Mesenchymal stem cell (in vitro differentiated cells and primary cell): Measurements from ENCODE around the gene GIPC3.
A peak's percentile ranks its signal among the peaks of the same experiment; 100 is the strongest.

ENCODE experiments used
- DNase-seq: peaks from one replicate; pipeline ENCODE4 v3.0.0-alpha.2; 2013
- H2AFZ ChIP-seq: one replicate; pipeline ENCODE4 v1.6.1; 2013; ENCODE audit warnings: low read depth, mild to moderate bottlenecking, control low read depth, inconsistent platforms, low read length, moderate library complexity
- H2AK5ac ChIP-seq: 2 replicates; pipeline ENCODE4 v1.6.1; 2013; ENCODE audit warnings: low read length, moderate library complexity, mild to moderate bottlenecking, inconsistent platforms; ENCODE audit not compliant: severe bottlenecking
- H2BK120ac ChIP-seq: one replicate; pipeline ENCODE4 v1.6.1; 2013; ENCODE audit warnings: low read depth, mild to moderate bottlenecking, inconsistent platforms, low read length, moderate library complexity
- H2BK12ac ChIP-seq, 2 experiments: one replicate each; pipeline ENCODE4 v1.6.1; 2013; ENCODE audit warnings: inconsistent platforms in 2 of 2, low read length in 2 of 2, mild to moderate bottlenecking in 2 of 2, moderate library complexity in 2 of 2, control low read depth in 1 of 2
- H2BK15ac ChIP-seq: one replicate; pipeline ENCODE4 v1.6.1; 2013; ENCODE audit warnings: mild to moderate bottlenecking, low read depth, inconsistent platforms; ENCODE audit not compliant: poor library complexity, severe bottlenecking
- H2BK5ac ChIP-seq: 2 replicates; pipeline ENCODE4 v1.6.1; 2013; ENCODE audit warnings: low read depth, mild to moderate bottlenecking, low read length, control low read depth, inconsistent platforms; ENCODE audit not compliant: poor library complexity, severe bottlenecking
- H3K14ac ChIP-seq, 2 experiments: one replicate each; pipeline ENCODE4 v1.6.1; 2013; ENCODE audit warnings: inconsistent platforms in 2 of 2, low read length in 2 of 2, control low read depth in 1 of 2, mild to moderate bottlenecking in 1 of 2, moderate library complexity in 1 of 2
- H3K18ac ChIP-seq, 2 experiments: one replicate each; pipeline ENCODE4 v1.6.1; 2013; ENCODE audit warnings: inconsistent platforms in 2 of 2, low read length in 2 of 2, control low read depth in 1 of 2, low read depth in 1 of 2, mild to moderate bottlenecking in 1 of 2
- H3K23ac ChIP-seq, 2 experiments: one replicate each; pipeline ENCODE4 v1.6.1; 2013; ENCODE audit warnings: inconsistent platforms in 2 of 2, low read length in 2 of 2, mild to moderate bottlenecking in 2 of 2, moderate library complexity in 2 of 2, control low read depth in 1 of 2
- H3K27ac ChIP-seq: 2 replicates; pipeline ENCODE4 v1.5.1; 2013; ENCODE audit warnings: mild to moderate bottlenecking, moderate library complexity, low read length, control low read depth, inconsistent platforms; ENCODE audit not compliant: poor library complexity, severe bottlenecking
- H3K27me3 ChIP-seq, 2 experiments: 2 replicates each; pipeline versions ENCODE4 v1.6.1 to v1.7.0; 2013; ENCODE audit warnings: low read length in 2 of 2, mild to moderate bottlenecking in 2 of 2, moderate library complexity in 2 of 2, control low read depth in 1 of 2, inconsistent platforms in 1 of 2; ENCODE audit not compliant: control insufficient read depth in 1 of 2, insufficient read depth in 1 of 2
- H3K36me3 ChIP-seq, 2 experiments: 2 replicates each; pipeline versions ENCODE4 v1.6.1 to v1.7.0; 2013; ENCODE audit warnings: low read length in 2 of 2, control low read depth in 1 of 2, inconsistent platforms in 1 of 2, low read depth in 1 of 2, mild to moderate bottlenecking in 1 of 2; ENCODE audit not compliant: insufficient read depth in 2 of 2, control insufficient read depth in 1 of 2
- H3K4ac ChIP-seq, 2 experiments: one replicate each; pipeline ENCODE4 v1.6.1; 2013; ENCODE audit warnings: inconsistent platforms in 2 of 2, low read length in 2 of 2, mild to moderate bottlenecking in 2 of 2, moderate library complexity in 2 of 2, control low read depth in 1 of 2, low read depth in 1 of 2
- H3K4me1 ChIP-seq: 2 replicates; pipeline ENCODE4 v1.6.1; 2013; ENCODE audit warnings: low read depth, low read length, control low read depth; ENCODE audit not compliant: control insufficient read depth, insufficient read depth
- H3K4me2 ChIP-seq: 2 replicates; pipeline ENCODE4 v1.6.1; 2013; ENCODE audit warnings: low read length, mild to moderate bottlenecking, inconsistent platforms; ENCODE audit not compliant: poor library complexity, severe bottlenecking
- H3K4me3 ChIP-seq, 2 experiments: 2 replicates each; pipeline versions ENCODE4 v1.5.1 to v1.7.0; 2013; ENCODE audit warnings: low read length in 2 of 2, mild to moderate bottlenecking in 2 of 2, control low read depth in 1 of 2, low read depth in 1 of 2; ENCODE audit not compliant: insufficient read depth in 1 of 2
- H3K79me1 ChIP-seq: replicated peaks from 2 replicates; pipeline ENCODE4 v1.6.1; 2013; ENCODE audit warnings: mild to moderate bottlenecking, control low read depth, low read length, inconsistent platforms; ENCODE audit not compliant: poor library complexity, severe bottlenecking
- H3K9ac ChIP-seq: 2 replicates; pipeline ENCODE4 v1.7.0; 2013; ENCODE audit warnings: mild to moderate bottlenecking, low read length, moderate library complexity
- H3K9me3 ChIP-seq: 2 replicates; pipeline ENCODE4 v1.7.0; 2013; ENCODE audit warnings: mild to moderate bottlenecking, low read length; ENCODE audit not compliant: control insufficient read depth
- H4K8ac ChIP-seq: one replicate; pipeline ENCODE4 v1.6.1; 2013; ENCODE audit warnings: inconsistent platforms, mild to moderate bottlenecking, low read length, moderate library complexity
- H4K91ac ChIP-seq: one replicate; pipeline ENCODE4 v1.6.1; 2013; ENCODE audit warnings: mild to moderate bottlenecking, low read length, inconsistent platforms
- WGBS: methylation state at CpG from one replicate; pipeline ENCODE4 v1.1.7; 2013; ENCODE audit warnings: mixed read lengths; 5-methylcytosine and 5-hydroxymethylcytosine counted together

The GIPC3 gene

DNA sequence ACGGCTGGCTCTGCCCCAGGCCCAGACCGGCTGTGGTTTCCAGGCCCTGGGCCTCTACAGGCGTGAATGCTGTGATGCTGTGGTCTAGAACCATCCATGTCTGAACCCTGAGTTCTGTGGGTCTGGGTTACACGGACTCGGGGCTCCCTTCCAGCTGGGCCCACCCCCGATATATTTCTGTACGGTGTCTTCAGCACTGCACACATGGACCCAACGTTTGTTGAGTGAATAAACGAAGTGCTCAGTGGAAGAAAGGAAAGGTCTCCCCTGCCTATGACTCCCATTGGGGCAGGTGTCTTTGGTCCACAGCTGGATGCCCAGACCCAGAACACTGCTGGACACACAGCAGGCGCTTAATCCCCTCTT lies 39.6 kb upstream of the GIPC3 start:
- no peak for DNase-seq
- H3K23ac ChIP-seq: no peak overlapping the region
- no peak overlapping the region for H3K9ac ChIP-seq
- H3K4me2 ChIP-seq: no peak overlapping the region
- no peak overlapping the region for H4K8ac ChIP-seq
- H3K18ac ChIP-seq: no peak overlapping the region
- H3K4ac ChIP-seq: no peak overlapping the region
- no peak overlapping the region for H3K14ac ChIP-seq
- H3K27me3 ChIP-seq: no peaks in the 10 kb centered on the region
- WGBS: 87% methylated on average over 10 of the region's 10 CpGs
- no peak overlapping the region for H2BK15ac ChIP-seq
- no peak overlapping the region for H2AK5ac ChIP-seq
- H2BK5ac ChIP-seq: no peak overlapping the region
- H3K36me3 ChIP-seq: peaks cover 27 to 76% of the 10 kb centered on the region in 2 experiments
- no peak overlapping the region for H3K27ac ChIP-seq
- H3K4me3 ChIP-seq: no peak overlapping the region
- peaks cover 11% of the 10 kb centered on the region for H3K4me1 ChIP-seq
- H4K91ac ChIP-seq: no peak overlapping the region
- H3K9me3 ChIP-seq: no peaks in the 10 kb centered on the region
- no peak overlapping the region for H2BK12ac ChIP-seq
- no peak overlapping the region for H2BK120ac ChIP-seq
- no peak overlapping the region for H2AFZ ChIP-seq
- H3K79me1 ChIP-seq: peaks cover 25% of the 10 kb centered on the region

DNA sequence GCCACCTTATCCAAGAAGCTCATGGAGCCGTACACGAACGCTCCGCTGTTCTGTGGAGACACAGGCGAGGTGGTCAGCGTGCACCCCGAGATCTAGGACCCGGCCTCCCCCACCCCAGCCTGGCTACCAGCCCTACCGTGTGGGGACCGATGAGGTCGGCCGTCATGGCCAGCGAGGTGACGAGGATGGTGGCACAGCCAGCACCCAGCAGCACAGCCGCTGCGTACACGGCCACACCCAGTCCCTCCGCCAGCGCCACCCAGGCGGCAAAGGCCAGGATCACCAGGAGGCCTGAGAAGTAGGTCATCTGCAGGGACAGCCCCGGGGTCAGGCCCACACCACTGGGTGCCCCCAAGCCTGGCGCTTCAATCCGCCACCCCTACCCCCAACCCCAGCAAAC lies 39.2 kb upstream of the GIPC3 start:
- H3K27me3 ChIP-seq: no peaks in the 10 kb centered on the region
- H3K9ac ChIP-seq: no peak overlapping the region
- no peak overlapping the region for H2AK5ac ChIP-seq
- no peak overlapping the region for H2BK12ac ChIP-seq
- H3K14ac ChIP-seq: no peak overlapping the region
- H3K18ac ChIP-seq: no peak overlapping the region
- H3K9me3 ChIP-seq: no peaks in the 10 kb centered on the region
- peaks cover 13% of the 10 kb centered on the region for H3K4me1 ChIP-seq
- peaks cover 25% of the 10 kb centered on the region for H3K79me1 ChIP-seq
- no peak overlapping the region for H3K4me2 ChIP-seq
- WGBS: 97% methylated on average over 23 of the region's 23 CpGs
- no peak overlapping the region for H2BK120ac ChIP-seq
- H3K23ac ChIP-seq: no peak overlapping the region
- no peak overlapping the region for H4K8ac ChIP-seq
- H3K4me3 ChIP-seq: no peak overlapping the region
- peak overlapping the region; percentile 78 for H4K91ac ChIP-seq
- DNase-seq: no peak
- peaks cover 27 to 80% of the 10 kb centered on the region in 2 experiments for H3K36me3 ChIP-seq
- H2BK15ac ChIP-seq: no peak overlapping the region
- H2BK5ac ChIP-seq: no peak overlapping the region
- H3K4ac ChIP-seq: no peak overlapping the region
- H3K27ac ChIP-seq: no peak overlapping the region
- no peak overlapping the region for H2AFZ ChIP-seq

DNA sequence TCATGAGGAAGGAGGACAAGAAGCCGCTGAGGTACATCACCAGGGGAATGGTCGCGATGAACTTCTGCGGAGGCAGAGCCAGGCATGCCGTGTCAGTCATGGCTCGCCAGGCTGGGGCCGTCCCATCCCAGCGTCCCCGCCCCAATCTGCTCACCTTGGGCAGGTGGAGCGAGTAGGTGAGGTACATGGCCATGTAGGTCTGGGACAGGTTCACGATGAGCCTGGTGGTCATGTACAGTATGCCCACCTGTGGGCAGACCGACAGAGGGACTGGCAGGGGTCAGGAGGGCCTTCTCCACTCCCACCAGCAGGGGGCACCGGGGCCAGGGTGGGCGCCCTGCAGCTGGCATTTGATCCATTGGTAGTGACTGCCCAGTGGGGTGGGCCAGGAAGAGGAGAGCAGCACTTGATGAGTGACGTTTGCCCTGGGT lies 38.0 kb upstream of the GIPC3 start:
- no peak overlapping the region for H3K9ac ChIP-seq
- H4K8ac ChIP-seq: no peak overlapping the region
- H2BK120ac ChIP-seq: no peak overlapping the region
- H3K79me1 ChIP-seq: peaks cover 27% of the 10 kb centered on the region
- WGBS: 94% methylated on average over 15 of the region's 15 CpGs
- no peak overlapping the region for H2BK15ac ChIP-seq
- no peak overlapping the region for H3K23ac ChIP-seq
- no peak overlapping the region for H3K4me2 ChIP-seq
- H2AK5ac ChIP-seq: no peak overlapping the region
- H2BK5ac ChIP-seq: no peak overlapping the region
- H2AFZ ChIP-seq: no peak overlapping the region
- peaks cover 27 to 89% of the 10 kb centered on the region in 2 experiments for H3K36me3 ChIP-seq
- H3K27me3 ChIP-seq: no peaks in the 10 kb centered on the region
- DNase-seq: no peak
- H3K27ac ChIP-seq: no peak overlapping the region
- no peak overlapping the region for H3K4ac ChIP-seq
- H3K4me1 ChIP-seq: peaks cover 18% of the 10 kb centered on the region
- H3K9me3 ChIP-seq: no peaks in the 10 kb centered on the region
- H2BK12ac ChIP-seq: no peak overlapping the region
- no peak overlapping the region for H4K91ac ChIP-seq
- H3K18ac ChIP-seq: no peak overlapping the region
- peak overlapping the region in 1 of 2 experiments; percentile 0 for H3K4me3 ChIP-seq
- H3K14ac ChIP-seq: no peak overlapping the region

DNA sequence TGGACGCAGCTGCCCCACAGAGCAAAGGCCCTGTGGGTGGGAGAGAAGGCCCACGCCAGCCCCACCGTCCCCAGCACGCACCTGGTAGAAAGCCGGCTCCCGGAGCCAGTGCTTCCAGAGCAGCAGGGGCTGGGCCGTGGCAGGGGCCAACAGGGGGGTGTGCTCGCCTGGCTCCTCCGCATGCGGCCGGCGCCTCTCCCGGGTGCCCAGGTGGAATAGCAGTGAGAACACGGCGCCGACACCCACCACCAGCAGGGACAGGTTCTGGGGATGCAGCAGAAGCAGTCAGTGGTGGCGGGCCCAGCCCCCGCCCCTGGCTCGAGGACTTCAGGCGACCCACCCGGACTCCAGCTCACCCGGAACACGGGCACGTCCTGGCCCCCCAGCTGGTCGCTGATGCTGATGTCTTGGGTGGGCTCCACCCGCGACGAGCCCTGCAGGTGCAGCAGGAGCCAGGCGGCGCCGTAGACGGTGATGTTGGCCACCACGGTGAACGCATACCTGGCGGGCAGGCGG lies 37.5 kb upstream of the GIPC3 start:
- Histone ChIP-seq H3K27me3 (no peaks in the 10 kb centered on the region), H3K18ac (no peak overlapping the region), H2BK12ac (no peak overlapping the region), H3K4me2 (no peak overlapping the region), H3K27ac (no peak overlapping the region), H4K91ac (no peak overlapping the region), H2AFZ (no peak overlapping the region), H3K14ac (no peak overlapping the region), H3K23ac (no peak overlapping the region), H3K4me3 (no peak overlapping the region), H2BK15ac (no peak overlapping the region), H2BK5ac (no peak overlapping the region), H3K36me3 (peaks cover 27 to 85% of the 10 kb centered on the region in 2 experiments), H3K9ac (no peak overlapping the region), H3K4ac (no peak overlapping the region), H2AK5ac (no peak overlapping the region), H3K4me1 (peaks cover 22% of the 10 kb centered on the region), H4K8ac (no peak overlapping the region), H2BK120ac (no peak overlapping the region), H3K79me1 (peaks cover 27% of the 10 kb centered on the region), H3K9me3 (no peaks in the 10 kb centered on the region)
- 95% methylated on average over 36 of the region's 36 CpGs for WGBS
- no peak for DNase-seq
